Neural progenitor cell (in vitro differentiated cells): ENCODE measurements around the gene DDX47.

Source experiments
- EZH2 ChIP-seq: fragments of 200-600 bp; sonication (generic); IDR thresholded peaks from 2 replicates; pipeline ENCODE4 v1.6.1; 2017; ENCODE audit warnings: antibody characterized with exemption, mild to moderate bottlenecking, moderate library complexity
- TF ChIP-seq, protein P1 (sequence below): fragments of 200-600 bp; sonication (generic); IDR thresholded peaks from 2 replicates; pipeline ENCODE4 v1.5.1; 2017; ENCODE audit warnings: antibody characterized with exemption, mild to moderate bottlenecking

DNA sequence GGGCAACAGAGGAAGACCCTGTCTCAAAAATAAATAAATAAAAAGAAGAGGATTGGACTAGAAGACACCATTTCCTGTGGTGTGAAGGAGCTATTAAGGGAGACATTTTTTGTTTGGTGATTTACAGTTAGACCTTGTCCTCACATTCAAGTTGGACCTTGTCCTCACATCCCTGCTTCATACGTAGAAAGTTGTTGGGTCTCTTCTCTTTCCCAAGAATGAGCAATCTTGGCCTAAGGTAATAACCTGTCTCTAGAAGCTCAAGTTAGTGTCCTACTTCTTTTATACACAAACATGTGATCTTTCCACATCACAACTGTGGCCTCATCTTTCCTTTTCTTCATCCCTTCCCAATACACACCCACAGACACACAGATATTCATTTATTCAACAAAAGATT is 14.7 kb upstream of the DDX47 start:
- TF ChIP-seq, protein P1, sequence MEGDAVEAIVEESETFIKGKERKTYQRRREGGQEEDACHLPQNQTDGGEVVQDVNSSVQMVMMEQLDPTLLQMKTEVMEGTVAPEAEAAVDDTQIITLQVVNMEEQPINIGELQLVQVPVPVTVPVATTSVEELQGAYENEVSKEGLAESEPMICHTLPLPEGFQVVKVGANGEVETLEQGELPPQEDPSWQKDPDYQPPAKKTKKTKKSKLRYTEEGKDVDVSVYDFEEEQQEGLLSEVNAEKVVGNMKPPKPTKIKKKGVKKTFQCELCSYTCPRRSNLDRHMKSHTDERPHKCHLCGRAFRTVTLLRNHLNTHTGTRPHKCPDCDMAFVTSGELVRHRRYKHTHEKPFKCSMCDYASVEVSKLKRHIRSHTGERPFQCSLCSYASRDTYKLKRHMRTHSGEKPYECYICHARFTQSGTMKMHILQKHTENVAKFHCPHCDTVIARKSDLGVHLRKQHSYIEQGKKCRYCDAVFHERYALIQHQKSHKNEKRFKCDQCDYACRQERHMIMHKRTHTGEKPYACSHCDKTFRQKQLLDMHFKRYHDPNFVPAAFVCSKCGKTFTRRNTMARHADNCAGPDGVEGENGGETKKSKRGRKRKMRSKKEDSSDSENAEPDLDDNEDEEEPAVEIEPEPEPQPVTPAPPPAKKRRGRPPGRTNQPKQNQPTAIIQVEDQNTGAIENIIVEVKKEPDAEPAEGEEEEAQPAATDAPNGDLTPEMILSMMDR: no peak
- no peak for TF ChIP-seq EZH2
